Calu3 (cell line): ENCODE measurements around the gene SSU72. TPM values are rescaled to one million over a fixed set of nuclear protein-coding genes. Genes with fewer than 3 reads are reported as not detected.

Source experiments
- BruUV-seq: library from RNA; stranded (reverse); fragments of 400-500 nt; replicated peaks from 2 replicates; lab custom pipeline; 2021; lab: Mats Ljungman, UMichigan
- CTCF ChIA-PET: fragments of 300-600 bp; sonication (Branson Sonifier 250); formaldehyde crosslinking; loops from one replicate; lab custom pipeline; 2022; ENCODE audit warnings: antibody characterized with exemption; lab: Charles Lee
- DNase-seq: peaks from one replicate; pipeline ENCODE4 v3.0.0; 2022
- H3K27ac Mint-ChIP-seq: one replicate; pipeline ENCODE4 v1.8.0; 2022; ENCODE audit warnings: mixed read lengths; ENCODE audit not compliant: unreplicated experiment
- H3K27me3 Mint-ChIP-seq: one replicate; pipeline ENCODE4 v1.8.0; 2022; ENCODE audit warnings: mixed read lengths; ENCODE audit not compliant: unreplicated experiment
- H3K36me3 Mint-ChIP-seq: one replicate; pipeline ENCODE4 v1.8.0; 2022; ENCODE audit warnings: mild to moderate bottlenecking, moderate library complexity, mixed read lengths; ENCODE audit not compliant: insufficient read depth, unreplicated experiment
- H3K4me1 Mint-ChIP-seq: one replicate; pipeline ENCODE4 v1.8.0; 2022; ENCODE audit warnings: mild to moderate bottlenecking, low read depth, mixed read lengths; ENCODE audit not compliant: unreplicated experiment
- H3K4me3 Mint-ChIP-seq: one replicate; pipeline ENCODE4 v1.8.0; 2022; ENCODE audit warnings: mild to moderate bottlenecking, low read depth, moderate library complexity, mixed read lengths; ENCODE audit not compliant: unreplicated experiment
- H3K9me3 Mint-ChIP-seq: one replicate; pipeline ENCODE4 v1.8.0; 2022; ENCODE audit warnings: low read depth, mixed read lengths; ENCODE audit not compliant: unreplicated experiment
- CTCF ChIP-seq: fragments of 200-600 bp; IDR thresholded peaks from one replicate; pipeline ENCODE4 v1.8.0; 2022; ENCODE audit warnings: antibody characterized with exemption; ENCODE audit not compliant: unreplicated experiment
- intact Hi-C: fragments of 100-400 bp; cut with micrococcal nuclease; formaldehyde crosslinking; loops from one replicate; pipeline ENCODE4 v1.10.0; 2022; ENCODE audit not compliant: unreplicated experiment
- total RNA-seq: library from RNA; stranded (reverse); gene quantifications from 2 replicates; pipeline ENCODE4 v1.2.3, GENCODE V29; 2022

Gene SSU72
- total RNA-seq, 1 experiment from 2014 or later: 105 TPM

DNA sequence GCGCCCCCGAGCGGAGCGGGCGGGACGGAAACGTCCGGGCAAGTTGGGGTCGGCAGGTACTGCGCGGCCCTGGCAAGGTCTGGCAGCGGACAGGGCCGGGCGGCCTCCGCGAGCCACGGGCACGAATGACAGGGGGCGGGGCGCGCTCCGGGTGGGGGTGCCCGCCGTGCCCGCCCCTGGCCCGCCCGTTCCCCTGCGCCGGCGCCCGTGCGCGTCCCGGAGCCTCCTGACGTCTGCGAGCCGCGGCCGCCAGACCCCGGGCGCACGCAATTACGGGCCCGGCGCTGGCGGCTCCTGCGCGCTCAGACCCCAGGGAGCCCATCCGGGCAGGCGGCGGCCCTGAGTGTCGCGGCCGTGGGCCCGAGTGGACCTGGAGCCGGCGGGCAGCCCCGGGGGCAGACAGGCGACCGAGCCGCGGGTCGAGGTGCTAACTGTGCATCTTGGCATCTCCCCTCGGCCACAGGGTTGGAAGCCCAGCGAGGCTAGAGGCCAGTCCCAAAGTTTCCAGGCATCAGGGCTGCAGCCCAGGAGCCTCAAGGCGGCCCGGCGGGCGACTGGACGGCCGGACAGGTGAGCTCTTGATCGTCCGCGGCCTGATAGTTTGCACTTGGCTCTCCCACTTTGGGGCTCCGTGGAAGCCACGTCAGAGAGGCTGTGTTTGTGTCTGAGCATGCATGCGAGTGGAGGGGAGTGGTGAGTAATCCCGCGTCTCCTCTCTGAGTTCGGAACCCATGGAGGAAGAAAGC lies 41.6 kb upstream of the SSU72 start:
- Mint-ChIP-seq H3K36me3 (peaks cover 27% of the 10 kb centered on the region), H3K27ac (no peak overlapping the region), H3K4me3 (peak overlapping the region; percentile 87), H3K4me1 (peaks cover 16% of the 10 kb centered on the region), H3K9me3 (no peaks in the 10 kb centered on the region), H3K27me3 (peaks cover 2% of the 10 kb centered on the region)
- no TSS peak for BruUV-seq
- no peak for DNase-seq
- intact Hi-C loops: no loop called here
- CTCF ChIA-PET: no interaction called here
- TF ChIP-seq CTCF: no peak

DNA sequence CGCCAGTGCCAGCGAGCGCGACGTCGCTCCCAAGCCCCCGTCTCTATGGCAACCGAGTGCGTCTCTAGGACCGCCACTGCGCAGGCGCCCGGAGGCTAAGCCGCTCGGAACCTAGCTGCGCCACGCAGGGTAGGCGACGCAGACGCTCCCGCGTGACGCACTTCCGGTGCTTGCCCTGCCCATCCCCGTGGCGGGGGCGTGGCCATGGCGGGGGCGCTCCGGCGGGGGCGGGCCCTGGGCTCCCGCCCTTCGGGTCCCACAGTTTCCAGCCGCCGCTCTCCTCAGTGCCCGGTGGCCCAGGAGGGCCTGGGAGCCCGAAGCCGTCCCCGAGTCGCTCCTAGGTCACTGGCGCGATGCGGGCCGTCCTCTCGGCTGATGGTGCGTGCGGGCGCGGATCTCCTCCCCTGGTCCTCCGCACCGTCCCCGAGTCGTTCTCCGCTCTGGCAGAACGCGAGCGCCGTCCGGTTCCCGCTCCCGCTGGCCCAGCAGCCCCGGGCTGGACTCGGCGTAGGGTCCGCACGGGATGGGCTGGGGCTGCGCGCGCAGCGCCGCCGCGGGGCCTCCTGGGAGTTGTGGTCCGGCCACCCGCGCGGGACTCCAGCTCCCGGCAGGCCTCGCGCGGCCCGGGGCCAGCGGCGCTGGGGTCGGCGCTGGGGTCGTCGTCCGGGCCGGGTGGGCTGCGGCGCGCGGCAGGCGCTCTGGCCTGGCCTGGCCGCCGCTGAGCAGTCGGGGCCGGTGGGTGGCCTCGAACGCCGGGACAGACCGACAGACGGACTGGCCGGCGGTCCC lies 40.8 kb upstream of the SSU72 start, which contains the start of gene MIB2:
MIB2 (plus strand) TSS at position 245 of the 789 bp plus-strand sequence. CDS start 7,953 bp downstream, outside the sequence.
- Mint-ChIP-seq H3K4me3 (peak within 1 kb of the TSS; percentile 87), H3K4me1 (peaks cover 16% of the 10 kb centered on the region), H3K27me3 (peaks cover 10% of the 10 kb centered on the region), H3K27ac (peak within 1 kb of the TSS; percentile 81), H3K36me3 (peaks cover 27% of the 10 kb centered on the region), H3K9me3 (no peaks in the 10 kb centered on the region)
- no peak for TF ChIP-seq CTCF
- BruUV-seq: no TSS peak
- CTCF ChIA-PET: no interaction called here
- DNase-seq: peak; percentile 96
- intact Hi-C loops: no loop called here

GRCh38 chr1:1614954-1615255 lies 40.2 kb upstream of the SSU72 start:
- H3K4me3 Mint-ChIP-seq: peak overlapping the region; percentile 87
- H3K9me3 Mint-ChIP-seq: no peaks in the 10 kb centered on the region
- H3K36me3 Mint-ChIP-seq: peaks cover 27% of the 10 kb centered on the region
- peaks cover 16% of the 10 kb centered on the region for H3K4me1 Mint-ChIP-seq
- CTCF ChIA-PET: no interaction called here
- H3K27me3 Mint-ChIP-seq: peaks cover 13% of the 10 kb centered on the region
- intact Hi-C loops: no loop called here
- TF ChIP-seq CTCF: no peak
- no peak for DNase-seq
- H3K27ac Mint-ChIP-seq: peak overlapping the region; percentile 81
- no TSS peak for BruUV-seq

- CTCF ChIA-PET: interaction anchor here (0.7 kb wide), 1 partner anchor 292 kb away, joined by 3 read pairs; no protein-coding TSS in a partner anchor
- DNase-seq: no peak
- Mint-ChIP-seq H3K36me3 (peaks cover 27% of the 10 kb centered on the region), H3K4me3 (peak overlapping the region; percentile 87), H3K4me1 (peaks cover 16% of the 10 kb centered on the region), H3K9me3 (no peaks in the 10 kb centered on the region), H3K27ac (peak overlapping the region; percentile 81), H3K27me3 (peaks cover 13% of the 10 kb centered on the region)
- intact Hi-C loops: no loop called here
- no peak for TF ChIP-seq CTCF
- TSS peak; percentile 71 for BruUV-seq
Observed at GRCh38 chr1:1614204-1614953, 39.7 kb upstream of the SSU72 start.
